ENCODE measurements around the gene WDR5B.

DNA sequence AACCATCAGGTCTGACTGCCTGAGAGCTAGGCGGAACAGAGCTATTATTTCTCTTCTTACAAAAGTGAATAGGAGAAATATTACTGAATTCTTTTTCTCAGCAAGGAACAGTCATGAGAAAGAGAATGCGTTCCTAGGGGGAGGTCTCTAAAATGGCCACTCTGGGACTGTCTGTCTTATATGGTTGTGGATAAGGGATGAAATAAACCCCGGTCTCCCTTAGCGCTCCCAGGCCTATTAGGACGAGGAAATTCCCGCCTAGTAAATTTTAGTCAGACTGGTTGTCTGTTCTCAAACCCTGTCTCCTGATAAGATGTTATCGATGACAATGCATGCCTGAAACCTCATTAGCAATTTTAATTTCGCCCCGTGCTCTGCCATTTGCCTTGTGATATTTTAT lies 20.1 kb upstream of the WDR5B start:
- TF ChIP-seq SRF (IDR thresholded peaks at IDR 0.05; ENCODE audit: low read depth, low read length), result no peak
- TF ChIP-seq POLR2A (IDR thresholded peaks at IDR 0.05; ENCODE audit: control extremely low read depth in 1 of 2, low read depth in 2 of 2, low read length in 2 of 2), result no peak
- TF ChIP-seq CTCF (IDR thresholded peaks at IDR 0.05; ENCODE audit: control extremely low read depth in 1 of 3, insufficient read depth in 1 of 3, low read depth in 1 of 3, low read length in 3 of 3), result no peak
- no peak for TF ChIP-seq POU5F1 (IDR thresholded peaks at IDR 0.05; ENCODE audit: low read depth, low read length)
